ENCODE results near the gene DNER.

DNER gene

GRCh38 chr2:229348128-229348527 is 366.2 kb downstream of the DNER start:
- Histone ChIP-seq H2BK5ac (ENCODE audit: low read depth, low read length, poor library complexity) (no peak overlapping the region), H3K4me1 (ENCODE audit: control insufficient read depth in 1 of 2, insufficient read depth in 2 of 2, low read length in 2 of 2) (no peaks in the 10 kb centered on the region), H2AK5ac (ENCODE audit: low read length) (no peak overlapping the region), H3K14ac (ENCODE audit: low read length) (no peak overlapping the region), H4K91ac (ENCODE audit: low read depth, low read length) (no peak overlapping the region), H3K79me1 (ENCODE audit: low read length) (peaks cover 2% of the 10 kb centered on the region), H4K12ac (ENCODE audit: low read depth, low read length) (no peak overlapping the region), H3K9me3 (ENCODE audit: insufficient read depth, low read depth, low read length) (peaks cover 2% of the 10 kb centered on the region), H3K9ac (ENCODE audit: low read length) (peak overlapping the region; percentile 65), H2BK12ac (ENCODE audit: low read length) (no peak overlapping the region), H3K27ac (ENCODE audit: low read depth, low read length) (no peak overlapping the region), H3K23ac (ENCODE audit: low read length) (no peak overlapping the region), H3K18ac (ENCODE audit: low read length) (no peak overlapping the region), H3K4ac (ENCODE audit: low read depth, low read length) (no peak overlapping the region), H4K8ac (ENCODE audit: low read depth, low read length) (no peak overlapping the region), H3K27me3 (ENCODE audit: insufficient read depth, low read length) (no peaks in the 10 kb centered on the region), H3K4me3 (ENCODE audit: low read depth, low read length) (no peak overlapping the region), H3K79me2 (ENCODE audit: control insufficient read depth, insufficient read depth, low read length, poor library complexity) (no peaks in the 10 kb centered on the region), H2AFZ (ENCODE audit: insufficient read depth, low read length, poor library complexity) (no peak overlapping the region), H3K36me3 (ENCODE audit: control insufficient read depth in 1 of 2, insufficient read depth in 2 of 2, low read length in 2 of 2) (no peaks in the 10 kb centered on the region), H3K4me2 (ENCODE audit: low read length) (no peak overlapping the region), H2BK120ac (ENCODE audit: insufficient read depth, low read length, poor library complexity) (no peak overlapping the region)
- WGBS (ENCODE audit: extremely low coverage, insufficient coverage, insufficient read length), result no CpG with 5 or more reads among the region's 3 CpGs
- DNase-seq, result peak in 1 of 2 donors; percentile 54

- no peaks in the 10 kb centered on the region for H3K79me2 ChIP-seq (ENCODE audit: control insufficient read depth, insufficient read depth, low read length, poor library complexity)
- no peak overlapping the region for H2AFZ ChIP-seq (ENCODE audit: insufficient read depth, low read length, poor library complexity)
- no peak overlapping the region for H3K23ac ChIP-seq (ENCODE audit: low read length)
- no peak overlapping the region for H4K12ac ChIP-seq (ENCODE audit: low read depth, low read length)
- H3K4me3 ChIP-seq (ENCODE audit: low read depth, low read length), result no peak overlapping the region
- H3K9me3 ChIP-seq (ENCODE audit: insufficient read depth, low read depth, low read length), result peaks cover 2% of the 10 kb centered on the region
- no peak overlapping the region for H3K18ac ChIP-seq (ENCODE audit: low read length)
- H3K27me3 ChIP-seq (ENCODE audit: insufficient read depth, low read length), result no peaks in the 10 kb centered on the region
- no peak overlapping the region for H3K9ac ChIP-seq (ENCODE audit: low read length)
- H3K4me2 ChIP-seq (ENCODE audit: low read length), result no peak overlapping the region
- WGBS (ENCODE audit: extremely low coverage, insufficient coverage, insufficient read length), result no CpG with 5 or more reads among the region's 4 CpGs
- no peak overlapping the region for H2BK120ac ChIP-seq (ENCODE audit: insufficient read depth, low read length, poor library complexity)
- DNase-seq, result no peak
- no peak overlapping the region for H3K4ac ChIP-seq (ENCODE audit: low read depth, low read length)
- no peak overlapping the region for H4K8ac ChIP-seq (ENCODE audit: low read depth, low read length)
- no peak overlapping the region for H3K14ac ChIP-seq (ENCODE audit: low read length)
- H2BK5ac ChIP-seq (ENCODE audit: low read depth, low read length, poor library complexity), result no peak overlapping the region
- no peak overlapping the region for H2BK12ac ChIP-seq (ENCODE audit: low read length)
- H4K91ac ChIP-seq (ENCODE audit: low read depth, low read length), result no peak overlapping the region
- H3K4me1 ChIP-seq (ENCODE audit: control insufficient read depth in 1 of 2, insufficient read depth in 2 of 2, low read length in 2 of 2), result no peaks in the 10 kb centered on the region
- H3K27ac ChIP-seq (ENCODE audit: low read depth, low read length), result no peak overlapping the region
- H3K36me3 ChIP-seq (ENCODE audit: control insufficient read depth in 1 of 2, insufficient read depth in 2 of 2, low read length in 2 of 2), result no peaks in the 10 kb centered on the region
- no peak overlapping the region for H2AK5ac ChIP-seq (ENCODE audit: low read length)
- peaks cover 2% of the 10 kb centered on the region for H3K79me1 ChIP-seq (ENCODE audit: low read length)
Measured at GRCh38 chr2:229346816-229347540, 367.4 kb downstream of the DNER start.

- Histone ChIP-seq H3K4ac (ENCODE audit: low read depth, low read length) (no peak overlapping the region), H4K8ac (ENCODE audit: low read depth, low read length) (no peak overlapping the region), H3K9ac (ENCODE audit: low read length) (no peak overlapping the region), H2AK5ac (ENCODE audit: low read length) (no peak overlapping the region), H3K27ac (ENCODE audit: low read depth, low read length) (no peak overlapping the region), H3K23ac (ENCODE audit: low read length) (no peak overlapping the region), H2BK5ac (ENCODE audit: low read depth, low read length, poor library complexity) (no peak overlapping the region), H2BK120ac (ENCODE audit: insufficient read depth, low read length, poor library complexity) (no peak overlapping the region), H3K9me3 (ENCODE audit: insufficient read depth, low read depth, low read length) (peaks cover 2% of the 10 kb centered on the region), H3K27me3 (ENCODE audit: insufficient read depth, low read length) (no peaks in the 10 kb centered on the region), H4K12ac (ENCODE audit: low read depth, low read length) (no peak overlapping the region), H3K36me3 (ENCODE audit: control insufficient read depth in 1 of 2, insufficient read depth in 2 of 2, low read length in 2 of 2) (no peaks in the 10 kb centered on the region), H3K18ac (ENCODE audit: low read length) (no peak overlapping the region), H3K79me2 (ENCODE audit: control insufficient read depth, insufficient read depth, low read length, poor library complexity) (no peaks in the 10 kb centered on the region), H2BK12ac (ENCODE audit: low read length) (no peak overlapping the region), H3K4me1 (ENCODE audit: control insufficient read depth in 1 of 2, insufficient read depth in 2 of 2, low read length in 2 of 2) (no peaks in the 10 kb centered on the region), H2AFZ (ENCODE audit: insufficient read depth, low read length, poor library complexity) (no peak overlapping the region), H4K91ac (ENCODE audit: low read depth, low read length) (no peak overlapping the region), H3K4me3 (ENCODE audit: low read depth, low read length) (no peak overlapping the region), H3K79me1 (ENCODE audit: low read length) (peaks cover 2% of the 10 kb centered on the region), H3K14ac (ENCODE audit: low read length) (no peak overlapping the region), H3K4me2 (ENCODE audit: low read length) (no peak overlapping the region)
- DNase-seq, result no peak
- WGBS (ENCODE audit: extremely low coverage, insufficient coverage, insufficient read length), result no CpG with 5 or more reads among the region's 4 CpGs
Measured at GRCh38 chr2:229344955-229345354, 369.4 kb downstream of the DNER start.

GRCh38 chr2:229344151-229344551 is 370.2 kb downstream of the DNER start:
- Histone ChIP-seq H3K36me3 (ENCODE audit: control insufficient read depth in 1 of 2, insufficient read depth in 2 of 2, low read length in 2 of 2) (no peaks in the 10 kb centered on the region), H4K8ac (ENCODE audit: low read depth, low read length) (no peak overlapping the region), H3K9me3 (ENCODE audit: insufficient read depth, low read depth, low read length) (peaks cover 2% of the 10 kb centered on the region), H3K27me3 (ENCODE audit: insufficient read depth, low read length) (no peaks in the 10 kb centered on the region), H3K23ac (ENCODE audit: low read length) (no peak overlapping the region), H3K4me3 (ENCODE audit: low read depth, low read length) (no peak overlapping the region), H3K79me2 (ENCODE audit: control insufficient read depth, insufficient read depth, low read length, poor library complexity) (no peaks in the 10 kb centered on the region), H3K4me1 (ENCODE audit: control insufficient read depth in 1 of 2, insufficient read depth in 2 of 2, low read length in 2 of 2) (no peaks in the 10 kb centered on the region), H2AK5ac (ENCODE audit: low read length) (no peak overlapping the region), H3K9ac (ENCODE audit: low read length) (no peak overlapping the region), H3K14ac (ENCODE audit: low read length) (no peak overlapping the region), H2AFZ (ENCODE audit: insufficient read depth, low read length, poor library complexity) (no peak overlapping the region), H3K18ac (ENCODE audit: low read length) (no peak overlapping the region), H2BK120ac (ENCODE audit: insufficient read depth, low read length, poor library complexity) (no peak overlapping the region), H4K91ac (ENCODE audit: low read depth, low read length) (no peak overlapping the region), H2BK12ac (ENCODE audit: low read length) (no peak overlapping the region), H3K4me2 (ENCODE audit: low read length) (no peak overlapping the region), H3K4ac (ENCODE audit: low read depth, low read length) (no peak overlapping the region), H2BK5ac (ENCODE audit: low read depth, low read length, poor library complexity) (no peak overlapping the region), H3K27ac (ENCODE audit: low read depth, low read length) (no peak overlapping the region), H3K79me1 (ENCODE audit: low read length) (peaks cover 2% of the 10 kb centered on the region), H4K12ac (ENCODE audit: low read depth, low read length) (no peak overlapping the region)
- WGBS (ENCODE audit: extremely low coverage, insufficient coverage, insufficient read length), result no CpG with 5 or more reads among the region's 6 CpGs
- peak; percentile 93 to 94 for DNase-seq

Measured in trophoblast cell (in vitro differentiated cells and primary cell).